Thoracic aorta (tissue), 2 donors: ENCODE data around the gene CCDC13. TPM values are rescaled to one million over a fixed set of nuclear protein-coding genes. Genes with fewer than 3 reads are reported as not detected.

Source experiments
- ATAC-seq: fragments of 150-250 bp; one replicate; pipeline ENCODE4 v1.8.0; 2017; ENCODE audit warnings: low read depth; ENCODE audit not compliant: insufficient number of reproducible peaks, low FRiP score
- DNase-seq: peaks from one replicate; pipeline ENCODE4 v3.0.0-alpha.2; 2020; ENCODE audit warnings: low spot score
- H3K27ac ChIP-seq, 2 donors: fragments of 200-600 bp; sonication (generic); 1 replicate in 1 of 2; 2 replicates in 1 of 2; pipeline ENCODE4 v1.5.1; 2016; ENCODE audit warnings: mild to moderate bottlenecking in 2 of 2, moderate library complexity in 2 of 2
- H3K27me3 ChIP-seq: fragments of 200-600 bp; sonication (generic); replicated peaks from 2 replicates; pipeline ENCODE4 v1.6.0; 2016; ENCODE audit warnings: mild to moderate bottlenecking; ENCODE audit not compliant: insufficient read depth
- H3K36me3 ChIP-seq: fragments of 200-600 bp; sonication (generic); one replicate; pipeline ENCODE4 v1.5.1; 2016
- H3K4me1 ChIP-seq, 2 donors: fragments of 200-600 bp; sonication (generic); 1 replicate in 1 of 2; 2 replicates in 1 of 2; pipeline versions ENCODE4 v1.5.1 to v1.6.0; 2016; ENCODE audit warnings: low read depth in 2 of 2, mild to moderate bottlenecking in 1 of 2; ENCODE audit not compliant: control insufficient read depth in 1 of 2
- H3K4me3 ChIP-seq: fragments of 200-600 bp; sonication (generic); 2 replicates; pipeline ENCODE4 v1.5.1; 2016; ENCODE audit warnings: mild to moderate bottlenecking
- H3K9me3 ChIP-seq: fragments of 200-600 bp; sonication (generic); 2 replicates; pipeline ENCODE4 v1.5.1; 2016
- total RNA-seq, 2 donors: library from RNA; depleted of rRNA; stranded (reverse); fragments of >200 nt; gene quantifications; one replicate each; pipeline versions ENCODE4 v1.1.0 to v1.2.3, GENCODE V29; 2016
- TF ChIP-seq, protein P1 (sequence below): fragments of 200-600 bp; sonication (generic); IDR thresholded peaks from one replicate; pipeline ENCODE4 v1.5.1; 2019; ENCODE audit warnings: antibody characterized with exemption

The CCDC13 gene
- total RNA-seq, 2 donors from 2014 or later = 1.5 to 3.1 TPM

DNA sequence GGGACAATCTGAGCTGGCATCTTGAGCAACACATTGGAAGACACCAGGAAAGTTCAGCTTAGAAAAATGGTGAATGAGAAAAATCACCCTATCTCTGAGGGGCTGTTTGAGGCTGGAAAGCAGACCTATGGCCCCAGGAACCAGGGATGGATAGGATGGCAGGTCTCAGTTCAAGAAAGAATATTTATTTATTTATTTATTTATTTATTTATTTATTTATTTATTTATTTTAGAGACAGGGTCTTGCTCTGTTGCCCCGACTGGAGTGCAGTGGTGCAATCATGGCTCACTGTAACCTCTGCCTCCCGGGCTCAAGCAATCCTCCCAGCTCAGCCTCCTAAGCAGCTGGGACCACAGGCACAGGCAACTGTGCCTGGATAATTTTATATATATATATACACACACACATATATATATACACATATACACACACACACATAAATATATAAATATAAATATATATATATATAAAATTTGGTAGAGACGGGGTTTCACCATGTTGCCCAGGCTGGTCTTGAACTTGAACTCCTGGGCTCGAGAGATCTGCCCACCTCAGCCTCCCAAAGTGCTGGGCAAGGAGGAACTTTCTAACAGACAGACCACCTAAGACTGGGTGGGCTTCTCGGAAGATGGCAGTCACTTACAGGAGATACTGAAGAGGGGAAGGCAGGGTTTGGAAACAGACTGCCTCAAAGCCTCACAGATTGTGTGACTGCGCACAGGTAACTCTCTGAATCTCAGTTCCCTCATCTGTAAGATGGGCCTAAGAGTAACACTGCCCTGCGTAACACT is 29.7 kb downstream of the CCDC13 start:
- peaks cover 21 to 65% of the 10 kb centered on the region in 2 donors for H3K4me1 ChIP-seq
- DNase-seq = no peak
- no peaks in the 10 kb centered on the region for H3K36me3 ChIP-seq
- TF ChIP-seq, protein P1, sequence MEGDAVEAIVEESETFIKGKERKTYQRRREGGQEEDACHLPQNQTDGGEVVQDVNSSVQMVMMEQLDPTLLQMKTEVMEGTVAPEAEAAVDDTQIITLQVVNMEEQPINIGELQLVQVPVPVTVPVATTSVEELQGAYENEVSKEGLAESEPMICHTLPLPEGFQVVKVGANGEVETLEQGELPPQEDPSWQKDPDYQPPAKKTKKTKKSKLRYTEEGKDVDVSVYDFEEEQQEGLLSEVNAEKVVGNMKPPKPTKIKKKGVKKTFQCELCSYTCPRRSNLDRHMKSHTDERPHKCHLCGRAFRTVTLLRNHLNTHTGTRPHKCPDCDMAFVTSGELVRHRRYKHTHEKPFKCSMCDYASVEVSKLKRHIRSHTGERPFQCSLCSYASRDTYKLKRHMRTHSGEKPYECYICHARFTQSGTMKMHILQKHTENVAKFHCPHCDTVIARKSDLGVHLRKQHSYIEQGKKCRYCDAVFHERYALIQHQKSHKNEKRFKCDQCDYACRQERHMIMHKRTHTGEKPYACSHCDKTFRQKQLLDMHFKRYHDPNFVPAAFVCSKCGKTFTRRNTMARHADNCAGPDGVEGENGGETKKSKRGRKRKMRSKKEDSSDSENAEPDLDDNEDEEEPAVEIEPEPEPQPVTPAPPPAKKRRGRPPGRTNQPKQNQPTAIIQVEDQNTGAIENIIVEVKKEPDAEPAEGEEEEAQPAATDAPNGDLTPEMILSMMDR = no peak
- no peak for ATAC-seq
- peak overlapping the region; percentile 16 to 95 for H3K27ac ChIP-seq
- H3K4me3 ChIP-seq = no peak overlapping the region
- no peaks in the 10 kb centered on the region for H3K9me3 ChIP-seq
- no peaks in the 10 kb centered on the region for H3K27me3 ChIP-seq

DNA sequence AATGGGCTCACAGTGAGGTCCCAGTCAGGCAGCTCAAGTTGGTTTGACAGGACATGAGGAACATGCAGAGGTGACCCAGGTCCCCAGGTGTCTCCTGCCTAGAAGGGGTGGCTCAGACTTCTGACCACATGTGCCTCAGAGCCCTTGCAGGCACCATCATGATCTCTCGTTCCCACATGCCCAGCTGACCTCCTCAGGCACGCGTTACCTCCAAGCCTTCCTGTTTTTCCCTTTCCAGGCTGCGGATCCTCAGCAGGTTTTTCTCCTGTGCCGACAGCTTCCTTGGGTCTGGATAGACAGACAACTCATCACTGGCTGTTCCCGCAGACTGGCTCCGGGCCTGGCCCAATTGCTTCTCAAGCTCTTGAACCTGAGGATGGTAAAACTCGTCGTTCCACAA is 30.4 kb downstream of the CCDC13 start:
- no peaks in the 10 kb centered on the region for H3K9me3 ChIP-seq
- no peaks in the 10 kb centered on the region for H3K36me3 ChIP-seq
- no peak for DNase-seq
- H3K4me1 ChIP-seq = peaks cover 21 to 58% of the 10 kb centered on the region in 2 donors
- TF ChIP-seq, protein P1 = no peak
- peak overlapping the region in 1 of 2 donors; percentile 21 for H3K27ac ChIP-seq
- no peak overlapping the region for H3K4me3 ChIP-seq
- no peaks in the 10 kb centered on the region for H3K27me3 ChIP-seq
- no peak for ATAC-seq

DNA sequence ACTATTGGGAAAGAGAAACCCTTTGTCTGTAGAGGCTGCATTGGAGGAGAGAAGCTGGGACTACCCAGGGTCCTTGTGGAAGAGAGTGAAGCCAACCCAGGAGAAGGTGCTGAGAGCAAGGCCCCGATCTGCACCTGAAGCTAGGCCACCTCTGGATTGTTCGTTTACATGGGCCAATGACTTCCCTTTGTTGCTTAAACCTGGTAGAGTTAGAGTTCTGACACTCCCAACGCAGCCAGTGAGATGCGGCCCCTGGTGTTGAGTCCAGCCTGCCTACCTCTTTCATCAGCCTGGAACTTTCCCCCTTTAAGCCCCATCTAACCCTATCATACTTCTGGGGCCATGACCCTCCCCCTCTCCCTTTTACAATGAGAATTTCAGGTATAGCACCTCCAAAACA is 30.8 kb downstream of the CCDC13 start:
- Histone ChIP-seq H3K4me1 (peaks cover 18 to 53% of the 10 kb centered on the region in 2 donors), H3K36me3 (no peaks in the 10 kb centered on the region), H3K4me3 (no peak overlapping the region), H3K9me3 (no peaks in the 10 kb centered on the region), H3K27ac (peak overlapping the region in 1 of 2 donors; percentile 21), H3K27me3 (no peaks in the 10 kb centered on the region)
- DNase-seq = no peak
- TF ChIP-seq, protein P1 = no peak
- ATAC-seq = no peak

DNA sequence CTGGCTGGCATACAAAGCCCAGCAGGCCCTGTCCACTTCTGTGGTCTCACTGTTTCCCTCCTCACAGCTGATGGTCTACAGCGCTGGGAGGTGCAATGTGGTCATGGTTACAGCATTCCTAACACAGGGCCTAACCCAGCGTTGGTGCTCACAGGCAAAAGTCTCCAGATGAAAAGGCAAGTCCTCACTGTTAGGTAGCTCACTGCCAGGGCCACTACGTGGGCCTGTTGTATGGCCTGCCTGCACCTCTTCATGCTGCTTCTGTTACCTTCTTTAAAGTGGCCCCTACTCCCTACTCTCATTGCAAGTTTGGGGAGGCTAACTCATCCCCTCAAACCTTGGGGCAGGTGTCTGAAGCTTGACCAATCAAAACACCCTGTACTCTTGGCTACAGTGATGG is 31.3 kb downstream of the CCDC13 start:
- H3K27ac ChIP-seq = no peak overlapping the region
- ATAC-seq = no peak

More for the DNA sequence above, 31.3 kb downstream of the CCDC13 start:
- H3K4me3 ChIP-seq = no peak overlapping the region
- H3K4me1 ChIP-seq = peaks cover 13 to 49% of the 10 kb centered on the region in 2 donors
- no peak for DNase-seq
- no peaks in the 10 kb centered on the region for H3K9me3 ChIP-seq
- H3K27me3 ChIP-seq = no peaks in the 10 kb centered on the region
- H3K36me3 ChIP-seq = no peaks in the 10 kb centered on the region
- TF ChIP-seq, protein P1 = no peak
